PFSK-1 (cell line): ENCODE results near the gene LPAR1.

Experiments used
- FOXP2 ChIP-seq: optimal IDR thresholded peaks from 2 replicates; pipeline ENCODE3; 2011; ENCODE audit warnings: borderline replicate concordance, control low read depth, inconsistent platforms; ENCODE audit not compliant: insufficient read depth; ENCODE audit errors: extremely low read length, extremely low read depth
- POLR2AphosphoS5 ChIP-seq: IDR thresholded peaks from 2 replicates; pipeline ENCODE4 v1.6.1; 2012; ENCODE audit warnings: low read depth, mild to moderate bottlenecking, control low read depth, low read length, moderate library complexity
- SIN3A ChIP-seq: IDR thresholded peaks from 2 replicates; pipeline ENCODE4 v1.6.1; 2012; ENCODE audit warnings: mild to moderate bottlenecking, low read length, moderate library complexity, borderline replicate concordance; ENCODE audit not compliant: insufficient read depth
- TAF1 ChIP-seq: IDR thresholded peaks from 2 replicates; pipeline ENCODE4 v1.6.1; 2012; ENCODE audit warnings: low read length, control low read depth, borderline replicate concordance; ENCODE audit not compliant: insufficient read depth
- TF ChIP-seq, protein P1 (sequence below), 2 experiments: IDR thresholded peaks; 2 replicates each; pipeline versions ENCODE4 v1.6.1 to v1.8.0; 2011 to 2012; ENCODE audit warnings: low read depth in 2 of 2, low read length in 2 of 2, control low read depth in 1 of 2, inconsistent platforms in 1 of 2, mild to moderate bottlenecking in 1 of 2, moderate library complexity in 1 of 2; ENCODE audit not compliant: insufficient read depth in 1 of 2

Gene LPAR1

DNA sequence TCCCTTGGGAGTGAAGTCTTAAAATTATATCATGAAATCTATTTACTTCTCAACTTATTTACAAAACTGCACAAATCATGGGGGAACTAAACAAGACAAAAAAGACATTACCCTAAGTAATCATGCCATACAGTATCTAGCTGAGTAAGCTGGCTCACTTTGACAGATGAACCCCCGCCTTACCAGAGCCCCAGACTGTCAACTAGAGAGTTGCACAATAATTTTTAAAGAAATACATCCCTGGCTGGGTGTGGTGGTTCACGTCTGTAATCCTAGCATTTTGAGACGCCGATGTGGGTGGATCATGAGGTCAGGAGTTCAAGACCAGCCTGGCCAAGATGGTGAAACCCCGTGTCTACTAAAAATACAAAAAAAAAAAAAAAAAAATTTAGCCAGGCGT is 62.3 kb downstream of the LPAR1 start:
- TF ChIP-seq TAF1 (no peak), FOXP2 (no peak), SIN3A (no peak), POLR2AphosphoS5 (no peak)
- TF ChIP-seq, protein P1, sequence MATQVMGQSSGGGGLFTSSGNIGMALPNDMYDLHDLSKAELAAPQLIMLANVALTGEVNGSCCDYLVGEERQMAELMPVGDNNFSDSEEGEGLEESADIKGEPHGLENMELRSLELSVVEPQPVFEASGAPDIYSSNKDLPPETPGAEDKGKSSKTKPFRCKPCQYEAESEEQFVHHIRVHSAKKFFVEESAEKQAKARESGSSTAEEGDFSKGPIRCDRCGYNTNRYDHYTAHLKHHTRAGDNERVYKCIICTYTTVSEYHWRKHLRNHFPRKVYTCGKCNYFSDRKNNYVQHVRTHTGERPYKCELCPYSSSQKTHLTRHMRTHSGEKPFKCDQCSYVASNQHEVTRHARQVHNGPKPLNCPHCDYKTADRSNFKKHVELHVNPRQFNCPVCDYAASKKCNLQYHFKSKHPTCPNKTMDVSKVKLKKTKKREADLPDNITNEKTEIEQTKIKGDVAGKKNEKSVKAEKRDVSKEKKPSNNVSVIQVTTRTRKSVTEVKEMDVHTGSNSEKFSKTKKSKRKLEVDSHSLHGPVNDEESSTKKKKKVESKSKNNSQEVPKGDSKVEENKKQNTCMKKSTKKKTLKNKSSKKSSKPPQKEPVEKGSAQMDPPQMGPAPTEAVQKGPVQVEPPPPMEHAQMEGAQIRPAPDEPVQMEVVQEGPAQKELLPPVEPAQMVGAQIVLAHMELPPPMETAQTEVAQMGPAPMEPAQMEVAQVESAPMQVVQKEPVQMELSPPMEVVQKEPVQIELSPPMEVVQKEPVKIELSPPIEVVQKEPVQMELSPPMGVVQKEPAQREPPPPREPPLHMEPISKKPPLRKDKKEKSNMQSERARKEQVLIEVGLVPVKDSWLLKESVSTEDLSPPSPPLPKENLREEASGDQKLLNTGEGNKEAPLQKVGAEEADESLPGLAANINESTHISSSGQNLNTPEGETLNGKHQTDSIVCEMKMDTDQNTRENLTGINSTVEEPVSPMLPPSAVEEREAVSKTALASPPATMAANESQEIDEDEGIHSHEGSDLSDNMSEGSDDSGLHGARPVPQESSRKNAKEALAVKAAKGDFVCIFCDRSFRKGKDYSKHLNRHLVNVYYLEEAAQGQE (IDR thresholded peaks at IDR 0.05; ENCODE audit: insufficient read depth in 1 of 2, low read depth in 2 of 2, low read length in 2 of 2), result no peak

- TF ChIP-seq, protein P1 (IDR thresholded peaks at IDR 0.05; ENCODE audit: insufficient read depth in 1 of 2, low read depth in 2 of 2, low read length in 2 of 2), result no peak
- TF ChIP-seq TAF1 (no peak), SIN3A (no peak)
Measured at GRCh38 chr9:110975278-110975677, 63.0 kb downstream of the LPAR1 start.

GRCh38 chr9:110971705-110972104 is 66.6 kb downstream of the LPAR1 start:
- TF ChIP-seq, protein P1 (IDR thresholded peaks at IDR 0.05; ENCODE audit: insufficient read depth in 1 of 2, low read depth in 2 of 2, low read length in 2 of 2), result no peak
- no peak for TF ChIP-seq TAF1
- no peak for TF ChIP-seq POLR2AphosphoS5
- no peak for TF ChIP-seq SIN3A
- TF ChIP-seq FOXP2, result no peak

DNA sequence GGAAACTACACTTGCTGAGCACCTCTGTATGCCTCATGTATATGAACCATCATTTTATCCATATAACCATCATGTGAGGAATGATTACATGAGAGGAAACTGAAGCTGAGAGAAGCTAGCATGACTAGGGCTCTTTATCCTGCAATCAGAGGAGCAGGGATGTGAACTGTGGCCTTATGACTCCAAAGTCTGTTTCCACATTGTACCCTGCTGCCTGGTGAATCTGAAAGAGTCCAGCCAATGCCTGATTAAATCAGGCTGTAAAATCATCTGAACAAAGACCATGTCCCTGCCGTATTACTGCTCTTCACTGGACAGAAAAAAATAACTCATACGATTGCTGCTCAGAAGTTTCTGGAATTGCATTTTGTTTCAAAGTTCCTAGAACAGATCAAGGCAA is 67.0 kb downstream of the LPAR1 start:
- TF ChIP-seq, protein P1 (IDR thresholded peaks at IDR 0.05; ENCODE audit: insufficient read depth in 1 of 2, low read depth in 2 of 2, low read length in 2 of 2), result no peak
- TF ChIP-seq SIN3A (no peak), POLR2AphosphoS5 (no peak), FOXP2 (no peak), TAF1 (no peak)

DNA sequence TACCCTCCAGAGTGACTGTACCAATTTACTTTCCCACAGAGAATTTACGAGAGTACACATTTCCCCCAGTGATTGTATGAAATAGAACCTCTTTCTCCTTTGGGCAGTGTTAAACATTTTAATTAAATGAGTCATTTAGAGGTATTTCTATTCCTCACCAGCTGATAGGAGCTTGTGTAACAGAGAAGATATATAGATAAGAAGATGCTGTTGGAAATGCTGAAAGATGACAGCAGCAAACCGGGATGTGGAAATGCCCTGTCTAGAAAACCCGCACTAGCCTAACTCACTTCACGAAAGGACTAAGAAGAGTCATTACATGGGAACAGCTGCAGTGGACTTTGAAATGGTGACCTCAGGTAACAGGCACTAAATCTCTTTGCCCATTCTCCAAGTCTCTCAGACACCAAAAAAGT is 68.3 kb downstream of the LPAR1 start:
- TF ChIP-seq, protein P1 (IDR thresholded peaks at IDR 0.05; ENCODE audit: insufficient read depth in 1 of 2, low read depth in 2 of 2, low read length in 2 of 2), result no peak
- TF ChIP-seq SIN3A (no peak), POLR2AphosphoS5 (no peak), TAF1 (no peak), FOXP2 (no peak)
